GM12875 (cell line): ENCODE measurements around the gene ADGRB2.

Experiments used
- H3K4me3 ChIP-seq: one replicate; pipeline ENCODE4 v1.5.1; 2011; ENCODE audit warnings: low read depth, low read length, control low read depth
- CTCF ChIP-seq: IDR thresholded peaks from 2 replicates; pipeline ENCODE4 v1.5.1; 2011; ENCODE audit warnings: low read depth, mild to moderate bottlenecking, control low read depth, inconsistent platforms, low read length, moderate library complexity, borderline replicate concordance; ENCODE audit not compliant: insufficient read depth

Gene ADGRB2

GRCh38 chr1:31687601-31688000, 76.5 kb downstream of the ADGRB2 start:
- no peak overlapping the region for H3K4me3 ChIP-seq
- TF ChIP-seq CTCF, result no peak

- no peak for TF ChIP-seq CTCF
- H3K4me3 ChIP-seq, result no peak overlapping the region
Observed at GRCh38 chr1:31685795-31686194, 78.3 kb downstream of the ADGRB2 start.

GRCh38 chr1:31683997-31684396, 80.1 kb downstream of the ADGRB2 start:
- no peak overlapping the region for H3K4me3 ChIP-seq
- TF ChIP-seq CTCF, result peak; percentile 74

- no peak for TF ChIP-seq CTCF
- H3K4me3 ChIP-seq, result no peak overlapping the region
Observed at GRCh38 chr1:31681415-31681814, 82.7 kb downstream of the ADGRB2 start.

DNA sequence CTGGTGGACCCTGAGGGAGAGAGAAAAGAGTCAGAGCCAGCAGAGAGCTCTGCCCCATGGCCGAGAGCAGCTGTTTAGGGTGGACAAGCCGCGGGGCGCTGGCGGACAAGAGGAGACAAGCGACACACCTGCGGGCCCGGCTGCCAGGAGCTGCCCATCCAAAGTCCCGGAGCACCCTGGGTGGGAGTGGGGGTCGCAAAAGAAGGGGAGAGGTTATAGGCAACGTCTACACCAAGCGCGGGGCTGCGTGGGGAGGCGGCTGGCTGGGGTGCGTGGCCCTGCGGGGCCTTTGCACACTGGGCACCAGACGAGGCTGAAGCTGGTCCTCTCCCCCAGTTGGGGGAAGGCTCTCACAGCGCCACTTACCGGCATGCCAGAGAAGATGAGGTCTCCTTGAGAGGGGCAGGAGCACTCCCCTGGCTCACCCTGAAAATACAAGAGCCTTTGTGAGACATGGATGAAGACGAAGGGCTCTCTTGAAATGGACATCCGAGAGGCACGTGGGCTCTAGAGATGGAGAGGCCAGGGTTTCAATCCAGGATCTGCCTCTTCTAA, 84.4 kb downstream of the ADGRB2 start:
- TF ChIP-seq CTCF, result no peak

DNA sequence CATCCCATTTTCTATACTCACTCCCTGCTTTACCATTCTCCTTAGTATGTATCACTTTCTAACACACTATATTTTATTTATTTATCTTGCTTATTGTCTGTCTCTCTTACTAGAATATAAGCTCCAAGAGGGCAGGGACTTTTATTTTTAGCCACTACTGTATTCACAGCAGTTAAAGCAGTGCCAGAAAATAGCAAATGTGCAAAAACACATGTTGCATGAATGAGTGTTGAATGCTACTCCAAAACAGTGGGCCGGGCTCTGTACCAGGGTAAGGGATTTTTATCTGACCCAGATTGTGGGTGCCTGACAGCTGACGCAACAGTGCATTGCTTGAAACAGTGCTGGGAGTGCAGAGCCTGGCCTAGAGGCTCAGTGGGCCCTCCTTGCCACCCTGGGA, 85.0 kb downstream of the ADGRB2 start:
- H3K4me3 ChIP-seq, result no peak overlapping the region
- TF ChIP-seq CTCF, result no peak

More for the DNA sequence above, 84.4 kb downstream of the ADGRB2 start:
- no peak overlapping the region for H3K4me3 ChIP-seq

GRCh38 chr1:31678681-31679080, 85.5 kb downstream of the ADGRB2 start:
- no peak for TF ChIP-seq CTCF
- H3K4me3 ChIP-seq, result no peak overlapping the region
